ENCODE data around the gene SAYSD1. TPM values are rescaled to one million over a fixed set of nuclear protein-coding genes. Genes with fewer than 3 reads are reported as not detected.

The SAYSD1 gene
- total and polyA plus RNA-seq, 7 donors, result 4.8 to 12.4 (median 5.8) TPM

DNA sequence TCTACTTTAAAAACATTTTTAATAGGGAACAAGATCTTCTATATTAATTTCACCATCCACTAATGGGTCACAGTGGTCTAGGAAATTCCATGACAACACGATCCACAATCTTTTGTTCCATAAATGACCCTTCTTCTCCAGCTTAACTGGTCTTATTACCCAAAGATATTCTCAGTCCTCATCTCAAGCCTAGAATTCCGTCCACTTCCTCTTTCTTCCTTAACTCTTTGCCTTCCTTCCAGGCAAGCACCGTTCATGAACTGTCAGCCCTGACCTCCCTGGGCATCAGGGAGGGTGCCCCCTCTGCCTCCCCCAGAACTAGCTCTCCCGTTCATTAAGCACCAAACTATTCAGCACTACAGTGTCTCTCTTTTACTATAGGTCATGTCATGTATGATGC lies 8.0 kb downstream of the SAYSD1 start:
- intact Hi-C loops (cut with DNase I), result no loop called here
- Histone ChIP-seq H3K27ac (no peak overlapping the region), H3K4me3 (no peak overlapping the region), H3K36me3 (ENCODE audit: insufficient read depth in 1 of 2, low read depth in 1 of 2) (peaks cover 9 to 38% of the 10 kb centered on the region in 2 donors), H3K9me3 (no peaks in the 10 kb centered on the region), H3K27me3 (ENCODE audit: insufficient read depth in 3 of 3, low read length in 2 of 3) (no peaks in the 10 kb centered on the region), H3K4me1 (no peaks in the 10 kb centered on the region)
- no peak for TF ChIP-seq CTCF (IDR thresholded peaks at IDR 0.05)
- DNase-seq (no peak), ATAC-seq (no peak)
- 78 to 86% (median 84%) methylated on average over 4 of the region's 4 CpGs for WGBS, 3 donors

DNA sequence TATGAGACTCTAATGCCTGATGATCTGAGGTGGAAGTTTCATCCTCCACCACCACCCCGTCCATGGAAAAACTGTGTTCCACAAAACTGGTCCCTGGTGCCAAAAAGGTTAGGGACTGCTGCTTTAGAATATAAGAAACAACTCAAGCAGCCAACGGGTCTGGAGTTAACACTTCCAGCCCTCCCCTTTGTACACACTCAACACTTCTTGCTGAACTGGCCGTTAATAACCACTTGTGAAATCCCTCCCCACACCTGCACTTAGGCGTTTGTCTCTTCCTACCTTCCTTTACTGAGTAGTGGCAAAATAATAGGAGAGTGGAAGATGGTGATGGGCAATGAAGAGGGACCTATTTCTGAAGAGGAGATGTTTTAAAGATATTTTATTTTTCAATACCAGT lies 10.5 kb downstream of the SAYSD1 start:
- 54 to 74% (median 59%) methylated on average over 4 of the region's 4 CpGs for WGBS, 3 donors
- no peak overlapping the region for H3K4me3 ChIP-seq
- no peak for TF ChIP-seq CTCF (IDR thresholded peaks at IDR 0.05)
- intact Hi-C loops (cut with DNase I), result no loop called here
- H3K36me3 ChIP-seq (ENCODE audit: insufficient read depth in 1 of 2, low read depth in 1 of 2), result peaks cover 4 to 29% of the 10 kb centered on the region in 2 donors
- no peaks in the 10 kb centered on the region for H3K9me3 ChIP-seq
- DNase-seq (no peak), ATAC-seq (no peak)
- H3K27me3 ChIP-seq (ENCODE audit: insufficient read depth in 3 of 3, low read length in 2 of 3), result no peaks in the 10 kb centered on the region
- H3K4me1 ChIP-seq, result no peaks in the 10 kb centered on the region
- no peak overlapping the region for H3K27ac ChIP-seq

DNA sequence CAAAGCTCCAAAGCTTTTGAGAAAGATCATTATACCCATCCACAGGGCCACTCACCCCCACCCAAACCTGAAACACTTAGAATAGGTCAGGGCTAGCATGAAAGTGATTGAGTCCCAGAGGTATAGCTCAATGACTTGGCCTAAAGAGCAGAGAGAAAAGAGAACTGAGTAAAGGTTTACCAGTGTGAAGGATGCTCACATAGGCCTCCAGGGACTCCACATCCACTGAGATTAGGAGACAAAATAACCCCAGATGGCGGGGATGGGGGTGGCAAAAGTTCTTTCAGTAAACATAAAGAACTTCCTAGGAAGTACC lies 12.2 kb downstream of the SAYSD1 start:
- H3K4me1 ChIP-seq, result no peaks in the 10 kb centered on the region
- no peaks in the 10 kb centered on the region for H3K9me3 ChIP-seq
- ATAC-seq, result no peak
- intact Hi-C loops (cut with DNase I), result no loop called here
- H3K4me3 ChIP-seq, result no peak overlapping the region
- H3K27ac ChIP-seq, result no peak overlapping the region
- peaks cover 0 to 18% of the 10 kb centered on the region in 2 donors for H3K36me3 ChIP-seq (ENCODE audit: insufficient read depth in 1 of 2, low read depth in 1 of 2)
- no peak for TF ChIP-seq CTCF (IDR thresholded peaks at IDR 0.05)
- no peak for DNase-seq
- H3K27me3 ChIP-seq (ENCODE audit: insufficient read depth in 3 of 3, low read length in 2 of 3), result peaks cover 0 to 3% (median 0%) of the 10 kb centered on the region in 3 donors
- 96 to 100% (median 100%) methylated on average over 1 of the region's 1 CpG for WGBS, 3 donors

GRCh38 chr6:39102071-39102820 lies 12.7 kb downstream of the SAYSD1 start:
- Histone ChIP-seq H3K27ac (no peak overlapping the region), H3K36me3 (ENCODE audit: insufficient read depth in 1 of 2, low read depth in 1 of 2) (peaks cover 0 to 17% of the 10 kb centered on the region in 2 donors), H3K9me3 (no peaks in the 10 kb centered on the region), H3K4me1 (no peaks in the 10 kb centered on the region), H3K27me3 (ENCODE audit: insufficient read depth in 3 of 3, low read length in 2 of 3) (peaks cover 0 to 3% (median 0%) of the 10 kb centered on the region in 3 donors), H3K4me3 (no peak overlapping the region)
- WGBS, 3 donors, result 63 to 65% (median 64%) methylated on average over 12 of the region's 12 CpGs
- intact Hi-C loops (cut with DNase I), result no loop called here
- no peak for ATAC-seq
- DNase-seq, result no peak
- peak; percentile 17 for TF ChIP-seq CTCF (IDR thresholded peaks at IDR 0.05)

DNA sequence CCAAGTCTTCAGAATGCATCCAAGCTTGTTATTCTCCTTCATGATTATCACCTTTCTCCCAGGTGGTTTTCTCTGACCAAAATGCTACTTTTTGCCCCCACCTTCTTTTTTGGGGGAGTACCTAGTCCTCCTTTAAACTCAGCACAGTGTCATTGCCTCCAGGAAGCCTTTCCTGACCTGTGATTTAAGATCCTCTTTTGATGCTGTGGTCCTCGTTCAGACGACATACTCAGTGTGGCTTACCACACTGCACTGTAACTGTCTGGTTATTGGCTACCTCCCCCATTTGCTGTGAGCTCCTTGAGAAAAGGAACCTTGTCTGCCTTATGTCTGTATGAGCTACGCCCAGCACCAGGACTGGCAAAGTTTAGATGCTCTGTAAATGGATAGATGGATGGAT lies 14.6 kb downstream of the SAYSD1 start:
- WGBS, 3 donors, result 63 to 73% (median 70%) methylated on average over 3 of the region's 3 CpGs

More for the DNA sequence above, 14.6 kb downstream of the SAYSD1 start:
- Histone ChIP-seq H3K9me3 (no peaks in the 10 kb centered on the region), H3K27ac (no peak overlapping the region), H3K27me3 (ENCODE audit: insufficient read depth in 3 of 3, low read length in 2 of 3) (peaks cover 0 to 3% (median 0%) of the 10 kb centered on the region in 3 donors), H3K36me3 (ENCODE audit: insufficient read depth in 1 of 2, low read depth in 1 of 2) (peaks cover 0 to 14% of the 10 kb centered on the region in 2 donors), H3K4me3 (no peak overlapping the region), H3K4me1 (no peaks in the 10 kb centered on the region)
- intact Hi-C loops (cut with DNase I), result no loop called here
- DNase-seq (no peak), ATAC-seq (no peak)
- TF ChIP-seq CTCF (IDR thresholded peaks at IDR 0.05), result no peak
